K562 (cell line): ENCODE data around the gene PKD2. TPM values are rescaled to one million over a fixed set of nuclear protein-coding genes. Genes with fewer than 3 reads are reported as not detected.

Source experiments
- ATAC-seq: fragments of 200-7000 bp; cut with Tn5 transposase; 3 replicates; pipeline ENCODE4 v1.9.1; 2020; ENCODE audit warnings: moderate library complexity
- BruUV-seq: library from RNA; stranded (reverse); fragments of 400-500 nt; replicated peaks from 2 replicates; lab custom pipeline; 2021; lab: Mats Ljungman, UMichigan
- CTCF ChIA-PET: fragments of 300-600 bp; formaldehyde crosslinking; extraction: SDS; loops from one replicate; lab custom pipeline; 2021; ENCODE audit warnings: low intra/inter-chr PET ratio; lab: Yijun Ruan, JAX
- POLR2A ChIA-PET: fragments of 300-600, 350-650 bp; sonication (Branson Sonifier 250); formaldehyde crosslinking; extraction: SDS; loops from one replicate; lab custom pipeline; 2021; ENCODE audit warnings: antibody characterized with exemption, inconsistent platforms; lab: Yijun Ruan, JAX
- DNase-seq, 4 experiments: peaks; one replicate each; pipeline versions ENCODE4 v3.0.0 to v3.0.0-alpha.2; 2011 to 2018; ENCODE audit warnings: low spot score in 3 of 4, mixed read lengths in 3 of 4; ENCODE audit errors: extremely low read depth in 1 of 4
- FAIRE-seq: peaks from 2 replicates; lab custom pipeline; 2011; peaks lifted over from hg19 to GRCh38; lab: Jason Lieb, UNC
- H2AFZ ChIP-seq: 2 replicates; pipeline ENCODE4 v1.6.0; 2011; ENCODE audit warnings: low read depth, low read length, control low read depth, inconsistent platforms
- H3K27ac ChIP-seq: fragments of 200-600 bp; 3 replicates; pipeline ENCODE4 v1.8.0; 2011; ENCODE audit warnings: low read depth, mild to moderate bottlenecking, control low read depth, inconsistent platforms, low read length, moderate library complexity, mixed read lengths; ENCODE audit errors: extremely low read depth
- H3K27me3 ChIP-seq, 2 experiments: fragments of 300-600 bp in 1 of 2; 2 replicates in 1 of 2; 3 replicates in 1 of 2; pipeline versions ENCODE4 v1.6.0 to v1.8.0; 2011; ENCODE audit warnings: inconsistent platforms in 2 of 2, low read length in 2 of 2, mild to moderate bottlenecking in 1 of 2, mixed read lengths in 1 of 2, moderate library complexity in 1 of 2; ENCODE audit not compliant: control insufficient read depth in 2 of 2, insufficient read depth in 2 of 2
- H3K36me3 ChIP-seq: fragments of 300-600 bp; 3 replicates; pipeline ENCODE4 v1.8.0; 2011; ENCODE audit warnings: mild to moderate bottlenecking, low read length, inconsistent platforms; ENCODE audit not compliant: control insufficient read depth, insufficient read depth
- H3K4me1 ChIP-seq, 2 experiments: fragments of 200-600 bp in 1 of 2; replicated peaks in 1 of 2; 2 replicates in 1 of 2; 3 replicates in 1 of 2; pipeline versions ENCODE4 v1.5.1 to v1.8.0; 2011; ENCODE audit warnings: inconsistent platforms in 2 of 2, low read length in 2 of 2, mild to moderate bottlenecking in 1 of 2, mixed read lengths in 1 of 2, moderate library complexity in 1 of 2; ENCODE audit not compliant: control insufficient read depth in 2 of 2, insufficient read depth in 2 of 2
- H3K4me2 ChIP-seq: 2 replicates; pipeline ENCODE4 v1.6.1; 2011; ENCODE audit warnings: low read length, control low read depth, inconsistent platforms, mixed read lengths; ENCODE audit not compliant: insufficient read depth
- H3K4me3 ChIP-seq: fragments of 200-600 bp; sonication (generic), shearing (Covaris generic); 2 replicates; pipeline ENCODE4 v1.5.1; 2016; ENCODE audit warnings: control low read depth, inconsistent platforms
- H3K79me2 ChIP-seq: fragments of 200-600 bp; 3 replicates; pipeline ENCODE4 v1.8.0; 2011; ENCODE audit warnings: low read length, inconsistent platforms; ENCODE audit not compliant: control insufficient read depth, insufficient read depth
- H3K9ac ChIP-seq, 2 experiments: 2 replicates each; pipeline versions ENCODE4 v1.6.0 to v1.6.1; 2011; ENCODE audit warnings: low read depth in 2 of 2, low read length in 2 of 2, control low read depth in 1 of 2, inconsistent platforms in 1 of 2, mild to moderate bottlenecking in 1 of 2, mixed read lengths in 1 of 2; ENCODE audit not compliant: insufficient read depth in 1 of 2
- H3K9me1 ChIP-seq: one replicate; pipeline ENCODE4 v1.6.0; 2011; ENCODE audit warnings: inconsistent platforms, mild to moderate bottlenecking, low read length, moderate library complexity; ENCODE audit not compliant: control insufficient read depth, insufficient read depth
- H3K9me3 ChIP-seq: replicated peaks from 2 replicates; pipeline ENCODE4 v1.5.1; 2011; ENCODE audit warnings: low read depth, low read length, inconsistent platforms; ENCODE audit not compliant: control insufficient read depth, insufficient read depth
- H4K20me1 ChIP-seq: replicated peaks from 2 replicates; pipeline ENCODE4 v1.6.1; 2011; ENCODE audit warnings: low read length, inconsistent platforms, mixed read lengths; ENCODE audit not compliant: control insufficient read depth, insufficient read depth
- BHLHE40 ChIP-seq: IDR thresholded peaks from 2 replicates; pipeline ENCODE4 v1.6.1; 2011; ENCODE audit warnings: low read length, improper control_type of control experiment
- C11orf30 ChIP-seq: fragments of 450-650 bp; IDR thresholded peaks from 2 replicates; pipeline ENCODE4 v1.6.1; 2016; ENCODE audit warnings: low read depth, mild to moderate bottlenecking
- CBFB ChIP-seq: sonication (generic); formaldehyde crosslinking; IDR thresholded peaks from 2 replicates; pipeline ENCODE4 v1.4.0; 2020; ENCODE audit warnings: mild to moderate bottlenecking, missing genetic modification reagents
- CSDE1 ChIP-seq, 2 experiments: fragments of 450-650 bp; IDR thresholded peaks; 2 replicates each; pipeline ENCODE4 v1.6.1; 2016; ENCODE audit warnings: mild to moderate bottlenecking in 1 of 2
- FOXP1 ChIP-seq: sonication (generic); formaldehyde crosslinking; IDR thresholded peaks from 2 replicates; pipeline ENCODE4 v1.8.0; 2022; ENCODE audit warnings: mild to moderate bottlenecking, missing genetic modification reagents
- MAFG ChIP-seq: fragments of 450-650 bp; conservative IDR thresholded peaks from 2 replicates; pipeline ENCODE4 v1.6.1; 2016; ENCODE audit warnings: missing genetic modification characterization, missing compliant biosample characterization
- NFE2 ChIP-seq: IDR thresholded peaks from 2 replicates; pipeline ENCODE4 v1.6.1; 2014; ENCODE audit warnings: antibody characterized with exemption, low read depth
- NONO ChIP-seq, 2 experiments: fragments of 200-400 bp in 1 of 2; fragments of 450-650 bp in 1 of 2; formaldehyde crosslinking in 1 of 2; IDR thresholded peaks; 2 replicates each; pipeline ENCODE4 v1.6.1; 2017; ENCODE audit warnings: low read depth in 2 of 2, mild to moderate bottlenecking in 2 of 2, moderate library complexity in 2 of 2, low read length in 1 of 2
- NR1H2 ChIP-seq: sonication (generic); formaldehyde crosslinking; IDR thresholded peaks from 2 replicates; pipeline ENCODE4 v1.4.0; 2020; ENCODE audit warnings: mild to moderate bottlenecking, missing genetic modification reagents
- RBFOX2 ChIP-seq: fragments of 200-400 bp; formaldehyde crosslinking; IDR thresholded peaks from 2 replicates; pipeline ENCODE4 v1.6.1; 2017; ENCODE audit warnings: low read depth, mild to moderate bottlenecking, low read length, moderate library complexity
- SIRT6 ChIP-seq: IDR thresholded peaks from one replicate; pipeline ENCODE4 v1.6.1; 2012; ENCODE audit warnings: low read depth, mild to moderate bottlenecking, control low read depth, inconsistent platforms, low read length, moderate library complexity
- ZFP91 ChIP-seq: sonication (generic); formaldehyde crosslinking; IDR thresholded peaks from 2 replicates; pipeline ENCODE4 v1.8.0; 2022; ENCODE audit warnings: mild to moderate bottlenecking, missing genetic modification reagents
- ZNF561 ChIP-seq: fragments of 450-650 bp; formaldehyde crosslinking; conservative IDR thresholded peaks from 2 replicates; pipeline ENCODE4 v1.4.0; 2020; ENCODE audit warnings: mild to moderate bottlenecking, moderate library complexity
- WGBS: fragments of 100-300 bp; shearing (Covaris generic); methylation state at CpG from one replicate; pipeline ENCODE4 v1.1.6; 2016; ENCODE audit warnings: low coverage, mixed read lengths; ENCODE audit not compliant: insufficient coverage; ENCODE audit errors: missing lambda C conversion rate; 5-methylcytosine and 5-hydroxymethylcytosine counted together
- in situ Hi-C: fragments of 300-500 bp; cut with MboI; formaldehyde crosslinking; loops from 4 replicates; pipeline ENCODE4 v1.15.0; 2018; ENCODE audit warnings: inconsistent platforms, mixed read lengths
- intact Hi-C: fragments of 100-400 bp; cut with micrococcal nuclease; formaldehyde crosslinking; loops from 2 replicates; pipeline ENCODE4 v1.14.2; 2022
- polyA plus RNA-seq, 8 experiments: library from polyadenylated mRNA; depleted of rRNA in 4 of 8; stranded (reverse) in 5 of 8; unstranded in 3 of 8; fragments of >200 nt; fragmentation: Nextera tagmentation in 2 of 8; fragmentation: Illumina TruSeq in 1 of 8; extraction: Ambion mirVana in 2 of 8; extraction: Trizol in 1 of 8; gene quantifications; 2 replicates each; pipeline versions ENCODE4 v1.2.1 to v1.2.3, GENCODE V29; 2011 to 2014; ENCODE audit warnings: inconsistent platforms in 1 of 8, missing spikeins in 1 of 8
- total RNA-seq, 7 experiments: library from RNA; depleted of rRNA in 6 of 7; stranded (reverse); fragments of >200 nt in 6 of 7; fragmentation: Illumina TruSeq in 2 of 7; extraction: Trizol in 2 of 7; gene quantifications; 2 replicates each; pipeline versions ENCODE4 v1.2.1 to v1.2.3, GENCODE V29; 2011 to 2021; ENCODE audit warnings: low replicate concordance in 1 of 7

Gene PKD2
- total and polyA plus RNA-seq, 9 of the 15 experiments (the other 6 are each of a cell fraction or from before 2014, with no cell fraction given), result 0.11 to 1.2 (median 0.47) TPM

- H3K4me2 ChIP-seq, result no peak overlapping the region
- no TSS peak for BruUV-seq
- FAIRE-seq, result no peak
- in situ Hi-C loops (loop anchor here (10.0 kb wide), 1 partner anchor 120 kb away; no protein-coding TSS in a partner anchor), intact Hi-C loops (loop anchor here (5.0 kb wide), 1 partner anchor 298 kb away; no protein-coding TSS in a partner anchor)
- no peak overlapping the region for H3K4me3 ChIP-seq
- no peak for DNase-seq
- no peaks in the 10 kb centered on the region for H3K79me2 ChIP-seq
- no peaks in the 10 kb centered on the region for H3K9me3 ChIP-seq
- 1% methylated on average over 6 of the region's 6 CpGs for WGBS
- no peaks in the 10 kb centered on the region for H3K36me3 ChIP-seq
- H3K9me1 ChIP-seq, result no peaks in the 10 kb centered on the region
- ChIA-PET CTCF (no interaction called here), POLR2A (no interaction called here)
- H3K9ac ChIP-seq, result no peak overlapping the region
- no peak overlapping the region for H2AFZ ChIP-seq
- H3K4me1 ChIP-seq, result no peaks in the 10 kb centered on the region
- ATAC-seq, result peak; percentile 46; the same call in 1 of the 3 replicates
- peak; percentile 28; the same call in 1 of the 2 replicates for TF ChIP-seq C11orf30
- peak; percentile 53 for TF ChIP-seq NFE2
- TF ChIP-seq MAFG (tag), result 0 out of 2 replicates have a peak, but pooled peaks have one; percentile 24
- TF ChIP-seq BHLHE40, result no peak
- H3K27me3 ChIP-seq, result peaks cover 4% of the 10 kb centered on the region in 2 experiments; a peak in 1 of 5 replicates
- H4K20me1 ChIP-seq, result no peaks in the 10 kb centered on the region
- no peak overlapping the region for H3K27ac ChIP-seq
These were observed 32.5 kb upstream of the PKD2 start for GRCh38 chr4:87974856-87975462.

- Histone ChIP-seq H3K9me3 (no peaks in the 10 kb centered on the region), H3K9me1 (no peaks in the 10 kb centered on the region), H3K4me3 (no peak within 1 kb of the TSS), H3K9ac (no peak within 1 kb of the TSS), H3K79me2 (no peaks in the 10 kb centered on the region), H3K4me2 (no peak within 1 kb of the TSS), H3K36me3 (no peaks in the 10 kb centered on the region), H3K27ac (no peak within 1 kb of the TSS), H2AFZ (no peak within 1 kb of the TSS), H4K20me1 (no peaks in the 10 kb centered on the region), H3K27me3 (peaks cover 2 to 4% of the 10 kb centered on the region in 2 experiments; a peak in 1 of 5 replicates), H3K4me1 (no peaks in the 10 kb centered on the region)
- under 1% methylated on average over 8 of the region's 8 CpGs for WGBS
- no peak for DNase-seq
- ATAC-seq, result 0 out of 3 replicates have a peak, but pooled peaks have one; percentile 32
- intact Hi-C loops (no loop called here), in situ Hi-C loops (loop anchor here (10.0 kb wide), 1 partner anchor 121 kb away; no protein-coding TSS in a partner anchor)
- BruUV-seq, result no TSS peak
- FAIRE-seq, result no peak
- CTCF ChIA-PET, result no interaction called here
- POLR2A ChIA-PET, result no interaction called here
- no peak for TF ChIP-seq NR1H2 (CRISPR knock-in tag)
- no peak for TF ChIP-seq SIRT6
- no peak for TF ChIP-seq ZNF561 (CRISPR knock-in tag)
- TF ChIP-seq RBFOX2, result no peak
- TF ChIP-seq ZFP91 (CRISPR knock-in tag), result no peak
- no peak for TF ChIP-seq FOXP1 (CRISPR knock-in tag)
- TF ChIP-seq CBFB (CRISPR knock-in tag), result no peak
- no peak for TF ChIP-seq CSDE1 (IDR thresholded peaks at IDR 0.05)
- TF ChIP-seq NONO (IDR thresholded peaks at IDR 0.05; ENCODE audit: low read depth in 2 of 2, low read length in 1 of 2), result no peak
These were observed 32.0 kb upstream of the PKD2 start, which contains the start of gene SPP1 for GRCh38 chr4:87975466-87975865. Gene SPP1 (plus strand): TSS chr4:87975714. CDS start chr4:87976896, 1,182 bp downstream.
